GM21717 (cell line): ENCODE data around the gene CACNA1C.
"Not testable (repeated sequence)": the region's sequence is repeated elsewhere in the genome, so short reads cannot be mapped to it uniquely, and the experiment has no call there.

ENCODE experiments used
- ATAC-seq: cut with Tn5 transposase; IDR thresholded peaks from one replicate; pipeline ENCODE4 v1.9.1; 2021; ENCODE audit warnings: mild to moderate bottlenecking, moderate library complexity; ENCODE audit not compliant: unreplicated experiment

Gene CACNA1C

DNA sequence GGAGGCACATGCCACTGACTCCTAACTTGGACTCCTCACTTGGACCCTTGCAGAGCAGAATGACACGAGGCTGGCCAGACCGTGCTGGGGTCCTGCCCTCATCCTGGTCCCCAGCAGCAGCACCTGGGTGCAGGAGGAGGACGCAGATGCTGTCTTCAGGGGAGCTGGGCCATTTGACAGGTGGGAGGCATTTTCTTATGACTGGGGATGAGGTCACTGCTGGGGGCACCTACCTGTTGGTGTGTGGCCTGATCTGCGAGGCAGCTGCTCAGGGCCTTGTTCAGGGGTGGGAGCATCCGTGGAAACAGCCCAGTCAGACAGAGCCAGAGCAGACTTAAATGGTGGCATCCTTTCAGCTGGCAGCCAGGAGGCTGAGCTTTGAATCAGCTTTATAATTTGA lies 57.3 kb downstream of the CACNA1C start:
- ATAC-seq, result no peak

- ATAC-seq, result no peak
These were observed 58.2 kb downstream of the CACNA1C start for GRCh38 chr12:2110849-2111566.

DNA sequence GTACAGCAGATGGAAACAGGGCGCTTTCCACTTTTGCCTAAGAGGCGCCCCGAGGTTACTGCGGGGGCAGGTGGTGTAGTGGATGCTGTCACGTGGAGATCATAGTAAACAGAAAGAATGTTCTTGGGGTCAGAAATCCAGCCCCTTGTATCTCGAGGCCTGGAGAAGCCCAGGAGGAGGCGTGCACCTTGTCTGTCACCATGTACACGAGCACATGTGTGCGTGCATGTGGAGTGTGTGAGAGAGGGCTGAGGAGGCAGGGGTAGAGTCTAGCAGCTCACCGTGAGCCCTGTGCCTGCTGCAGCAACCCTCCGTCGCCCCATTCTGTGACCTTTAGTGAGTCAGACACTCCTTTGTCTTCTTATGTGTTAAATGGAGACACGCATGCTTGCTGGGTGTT lies 59.0 kb downstream of the CACNA1C start:
- ATAC-seq, result no peak

DNA sequence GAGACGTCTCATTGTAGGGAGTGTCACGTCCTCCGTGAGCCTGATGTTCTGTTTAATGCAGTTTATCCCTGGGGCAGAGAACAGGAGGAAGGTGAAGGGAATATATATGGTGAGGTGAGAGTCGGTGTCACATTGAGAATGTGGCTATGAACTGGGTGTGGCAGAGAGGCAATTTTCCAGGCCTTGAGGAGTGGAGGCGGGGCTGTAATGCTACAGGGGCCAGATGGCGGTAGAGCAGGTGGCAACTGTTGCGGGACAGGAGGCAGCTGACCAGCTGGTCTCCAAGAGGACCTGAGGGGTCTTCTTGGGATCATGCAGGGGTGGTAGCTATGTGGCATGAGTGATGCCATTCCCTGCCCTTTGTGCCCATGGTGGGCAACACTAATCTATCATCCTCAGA lies 59.6 kb downstream of the CACNA1C start:
- ATAC-seq, result no peak

DNA sequence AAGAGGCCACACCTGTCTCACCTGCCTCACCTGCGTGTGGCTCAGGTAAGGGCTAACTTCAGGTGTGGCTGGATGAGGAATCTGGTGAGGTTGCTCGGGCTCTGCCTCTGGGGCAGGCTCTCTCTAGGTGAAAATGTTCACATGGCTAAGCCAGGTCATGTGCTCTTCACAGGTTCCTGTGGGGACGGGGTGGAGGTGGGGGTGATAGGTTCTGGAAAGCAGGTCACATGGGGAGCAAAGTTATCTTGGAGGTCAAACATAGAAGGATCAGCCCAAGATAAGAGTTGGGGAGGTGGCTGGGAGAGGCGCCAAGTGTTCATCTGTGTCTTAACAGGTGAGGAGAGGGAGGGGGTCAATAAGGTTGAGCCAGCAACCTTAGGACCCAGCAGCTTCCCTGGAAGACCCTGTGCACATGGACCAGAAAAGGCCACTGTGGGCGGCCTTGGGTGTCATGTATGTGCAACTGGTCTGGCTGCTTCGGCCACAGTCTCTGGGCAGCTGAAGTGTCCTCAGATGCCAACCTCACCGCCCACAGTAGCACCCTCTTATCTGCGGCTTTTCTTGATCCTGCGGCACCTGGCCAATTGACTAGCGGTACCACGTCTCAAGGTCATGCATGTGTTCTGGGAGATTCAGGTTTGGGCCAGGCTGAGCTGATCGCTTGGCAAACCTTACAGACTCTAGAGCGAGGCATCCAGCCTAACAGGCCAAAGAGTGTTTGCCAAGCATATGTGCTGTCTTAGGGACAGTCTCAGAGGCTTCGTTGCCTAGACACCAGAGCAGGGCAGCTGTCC lies 60.5 kb downstream of the CACNA1C start:
- ATAC-seq, result no peak

- no peak for ATAC-seq
These were observed 61.3 kb downstream of the CACNA1C start for GRCh38 chr12:2114071-2114470.

DNA sequence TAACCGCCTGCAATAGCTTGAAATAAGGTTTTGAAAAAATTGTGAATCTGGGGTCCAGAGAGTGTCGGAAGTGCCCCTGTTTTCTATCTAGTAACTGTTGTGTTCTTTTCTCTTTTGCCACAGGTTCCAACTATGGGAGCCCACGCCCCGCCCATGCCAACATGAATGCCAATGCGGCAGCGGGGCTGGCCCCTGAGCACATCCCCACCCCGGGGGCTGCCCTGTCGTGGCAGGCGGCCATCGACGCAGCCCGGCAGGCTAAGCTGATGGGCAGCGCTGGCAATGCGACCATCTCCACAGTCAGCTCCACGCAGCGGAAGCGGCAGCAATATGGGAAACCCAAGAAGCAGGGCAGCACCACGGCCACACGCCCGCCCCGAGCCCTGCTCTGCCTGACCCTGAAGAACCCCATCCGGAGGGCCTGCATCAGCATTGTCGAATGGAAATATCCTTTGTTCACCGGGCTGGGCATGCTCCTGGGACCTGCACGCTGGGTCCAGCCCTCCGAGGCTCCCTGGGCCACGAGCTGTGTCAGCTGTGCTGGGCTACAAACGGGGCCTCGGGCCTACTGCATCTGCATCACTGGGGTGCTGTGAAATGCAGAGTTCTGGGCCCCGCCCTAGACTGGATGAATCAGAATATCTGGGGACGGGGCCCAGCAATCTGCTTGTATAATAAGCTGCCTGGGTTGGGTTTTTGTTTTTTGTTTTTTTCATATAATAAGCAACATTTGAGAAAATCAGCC lies 62.5 kb downstream of the CACNA1C start:
- no peak for ATAC-seq

DNA sequence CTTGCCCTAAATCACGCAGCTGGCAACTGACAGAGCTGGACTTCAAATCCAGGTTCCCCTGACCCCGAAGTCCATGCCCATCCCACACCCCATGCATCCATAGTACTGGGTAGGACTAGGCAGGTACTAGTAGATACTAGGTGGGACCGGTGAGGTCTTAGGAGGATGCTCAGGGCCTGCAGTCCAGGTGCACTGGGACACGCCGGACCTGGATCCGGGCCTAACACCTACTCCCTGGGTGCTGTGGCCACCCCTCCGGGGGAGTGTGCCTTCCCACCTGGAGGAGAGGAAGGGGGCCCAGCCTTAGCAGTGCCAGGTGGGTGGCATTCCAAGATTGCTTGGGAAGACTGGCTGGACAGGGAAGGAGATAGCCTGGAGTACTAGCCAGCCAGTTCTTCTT lies 64.8 kb downstream of the CACNA1C start:
- no peak for ATAC-seq

DNA sequence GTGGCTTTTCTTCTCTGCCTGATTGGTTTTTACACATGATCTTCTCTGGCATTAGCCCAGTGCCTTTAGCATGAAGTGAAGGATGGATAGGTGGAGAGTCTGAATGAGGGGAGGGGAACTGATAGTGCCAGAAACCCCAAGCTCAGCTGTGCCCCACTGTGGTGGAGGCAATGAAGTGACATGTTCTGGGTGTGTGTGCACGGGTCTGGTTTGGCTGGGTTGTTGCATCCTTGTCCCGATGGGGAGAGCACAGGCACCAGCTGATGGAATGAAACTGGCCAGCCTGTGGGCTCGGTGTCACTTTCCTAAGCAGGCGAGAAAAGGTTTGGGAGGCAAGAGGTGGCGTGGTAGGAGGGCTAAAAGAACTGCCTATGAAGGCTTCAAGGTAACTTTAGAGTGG lies 65.3 kb downstream of the CACNA1C start:
- ATAC-seq, result no peak

DNA sequence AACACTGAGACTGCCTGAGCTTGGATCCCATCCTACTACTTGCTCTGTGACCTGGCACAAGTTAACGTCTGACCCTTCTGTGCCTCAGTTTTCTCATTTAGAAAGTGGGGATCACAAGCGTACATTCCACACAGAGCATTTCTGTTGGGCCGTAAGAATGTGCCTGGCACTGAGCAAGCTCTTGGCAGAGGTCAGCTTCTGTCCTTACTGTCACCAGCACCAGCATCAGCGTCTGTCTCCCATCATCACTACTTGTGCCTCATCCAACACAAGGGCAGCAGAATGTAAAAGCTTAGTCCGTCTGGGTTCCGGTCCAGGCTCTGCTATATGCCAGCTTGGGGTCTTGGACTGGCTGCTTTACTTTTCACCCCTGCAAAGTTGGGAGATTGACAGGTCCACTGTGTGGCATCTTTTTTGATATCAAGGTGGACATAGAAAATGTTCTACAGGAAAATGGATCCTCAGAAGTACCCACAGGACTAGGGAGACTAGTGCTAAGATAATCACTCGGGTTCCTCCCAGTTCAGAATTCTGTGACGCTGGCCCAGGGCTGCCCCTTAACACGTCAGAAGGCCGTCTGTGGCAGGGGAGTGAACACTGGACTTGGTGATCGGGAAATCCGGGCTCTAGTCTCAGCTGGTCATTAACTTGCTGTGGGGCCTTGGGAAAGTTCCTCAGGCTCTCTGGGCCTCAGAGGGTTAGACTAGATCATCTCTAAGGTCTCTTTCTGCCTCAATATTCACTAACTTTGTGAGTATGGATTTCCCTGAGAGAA lies 65.9 kb downstream of the CACNA1C start:
- ATAC-seq, result no peak

- ATAC-seq, result no peak
These were observed 66.5 kb downstream of the CACNA1C start for GRCh38 chr12:2119266-2119665.

DNA sequence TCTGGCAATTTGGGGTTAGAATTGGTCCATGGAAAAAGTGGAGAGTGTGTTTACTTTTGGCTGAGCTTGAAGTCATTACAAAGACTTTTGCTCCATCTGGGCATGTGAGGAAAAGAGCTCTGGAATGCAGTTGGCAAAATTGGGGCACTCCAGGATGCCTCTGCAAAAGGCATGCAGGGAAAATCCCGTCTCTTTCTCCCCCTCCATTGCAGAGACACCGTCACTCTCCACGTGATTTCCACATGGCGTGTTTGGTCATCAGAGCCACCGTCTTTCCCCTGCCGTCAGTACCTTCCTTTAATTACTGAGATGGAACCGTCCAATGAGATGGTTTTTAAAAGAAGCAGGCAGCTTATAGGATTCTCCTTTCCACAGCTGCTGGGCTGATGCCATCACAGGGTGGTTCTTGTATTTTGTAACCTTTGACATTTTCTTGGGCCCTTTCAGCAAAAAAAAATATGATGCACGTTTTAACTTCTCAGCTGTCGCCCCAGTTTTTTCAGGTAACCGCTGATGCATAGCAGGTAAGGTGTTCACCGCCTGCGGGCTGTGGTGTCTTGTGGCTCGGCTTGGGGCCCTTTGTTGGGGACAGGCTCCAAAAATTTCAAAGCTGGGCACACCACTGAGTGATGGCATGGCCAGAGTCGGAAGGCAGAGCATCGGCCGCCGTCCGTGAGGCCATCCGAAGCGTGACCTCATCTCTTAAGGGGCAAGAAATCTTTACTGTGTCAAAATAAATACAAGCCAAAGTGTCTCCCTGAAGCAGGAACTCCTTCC lies 68.4 kb downstream of the CACNA1C start:
- ATAC-seq, result no peak

GRCh38 chr12:2124466-2125023 lies 71.8 kb downstream of the CACNA1C start:
- ATAC-seq, result no peak

DNA sequence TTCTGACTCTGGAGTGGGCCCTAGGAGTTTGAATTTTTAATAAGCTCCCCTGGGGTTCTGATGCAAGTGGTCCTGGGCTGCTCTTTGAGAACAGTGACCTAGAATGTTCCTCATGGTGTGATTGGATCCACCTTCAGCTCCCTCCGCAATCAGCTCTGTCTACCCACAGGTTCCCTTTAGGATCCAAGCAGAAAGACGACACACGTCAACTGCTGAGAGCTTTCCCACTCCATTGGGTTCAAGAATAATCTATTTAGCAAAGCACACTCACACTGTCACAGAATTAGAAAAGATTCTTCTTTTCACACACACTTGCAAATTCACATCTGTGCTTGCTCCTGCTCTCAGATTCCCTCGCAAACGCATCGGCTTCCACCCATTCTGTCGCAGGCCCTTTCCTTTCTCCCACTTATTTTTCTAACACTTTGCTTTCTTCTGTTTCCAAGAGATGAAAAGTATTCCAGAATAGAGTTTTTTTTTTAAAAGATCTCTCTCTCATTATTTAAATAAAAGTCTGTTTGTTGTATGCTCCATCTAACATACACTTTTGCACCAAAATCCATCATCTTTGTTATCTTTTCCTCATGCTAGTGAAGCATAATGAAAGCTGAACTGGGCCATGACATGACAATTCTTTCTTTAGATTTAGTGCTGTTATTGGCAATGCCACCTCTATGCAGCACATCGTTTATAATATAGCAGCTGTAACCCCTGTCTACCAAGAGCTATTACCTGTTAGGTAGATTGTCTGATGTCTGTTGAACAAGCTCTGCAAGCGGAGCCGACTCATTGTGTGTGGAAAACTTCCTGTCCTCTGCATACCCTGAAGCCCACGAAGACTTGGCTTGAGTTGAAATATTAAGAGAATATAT lies 73.1 kb downstream of the CACNA1C start:
- ATAC-seq, result no peak

DNA sequence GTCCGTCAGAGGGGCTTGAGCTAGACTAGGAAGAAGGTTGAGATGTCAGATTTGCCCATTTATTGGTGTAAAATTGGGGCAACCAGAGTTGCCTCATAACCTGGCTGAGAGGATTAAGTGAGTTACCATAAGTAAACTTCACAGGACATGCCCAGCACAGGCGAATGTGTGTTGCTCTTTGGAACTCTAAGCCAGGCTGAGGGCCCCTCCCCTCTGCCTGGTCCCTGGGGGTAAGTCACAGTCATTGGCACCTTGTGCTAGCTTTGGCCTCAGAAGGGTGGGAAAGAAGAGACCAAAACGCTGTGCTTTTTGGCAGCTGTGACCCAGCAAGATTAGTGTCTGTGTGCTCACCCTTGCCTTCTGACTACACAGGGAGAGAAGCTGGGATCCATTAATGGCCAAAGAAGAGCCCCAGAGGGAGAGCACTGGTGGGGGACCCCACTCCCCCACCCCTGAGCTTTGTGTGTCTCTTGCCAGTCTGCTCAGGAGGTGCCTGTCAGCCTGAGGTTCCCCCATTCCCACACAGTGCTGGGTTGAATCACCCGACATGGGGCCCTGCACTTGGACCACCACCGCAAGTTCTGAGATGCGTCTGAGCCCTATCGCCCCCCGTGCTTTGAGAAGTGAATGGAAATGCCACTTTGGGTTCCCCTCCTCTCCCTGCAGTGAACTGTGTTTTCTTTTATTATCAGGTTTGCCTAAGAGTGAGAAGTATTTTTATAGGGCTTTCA lies 74.1 kb downstream of the CACNA1C start:
- ATAC-seq, result no peak

- no peak for ATAC-seq
These were observed 76.3 kb downstream of the CACNA1C start for GRCh38 chr12:2129076-2129475.

- not testable (repeated sequence) for ATAC-seq
These were observed 83.1 kb downstream of the CACNA1C start for GRCh38 chr12:2135661-2136418.

DNA sequence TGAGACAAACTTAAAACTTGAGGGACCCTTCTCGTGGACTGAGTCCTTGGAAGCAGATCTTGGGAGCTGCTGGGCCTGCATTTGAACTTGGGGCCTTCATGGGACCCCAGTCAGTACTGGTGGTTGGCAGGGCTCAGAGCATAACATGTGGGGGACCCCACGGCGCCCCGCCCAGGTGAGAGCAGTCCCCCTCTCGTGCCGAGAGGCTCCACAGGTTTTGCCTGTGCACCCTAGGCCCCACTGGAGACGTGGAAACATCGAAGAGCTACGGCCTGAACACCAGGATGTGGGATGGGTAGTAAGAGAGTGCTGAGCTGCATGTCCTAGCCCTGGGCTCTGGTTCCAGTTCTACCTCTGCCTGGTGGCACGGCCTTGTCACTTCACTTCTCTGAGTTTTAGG lies 84.1 kb downstream of the CACNA1C start:
- ATAC-seq, result no peak
